Stimulated activated CD8-positive, alpha-beta memory T cell treated with anti-CD3 and anti-CD28 coated beads, Interleukin-15, amount 100 ng/mL, for 4 hours (primary cell): Measurements from ENCODE around the gene FGD6.
"Not testable (repeated sequence)": the region's sequence is repeated elsewhere in the genome, so short reads cannot be mapped to it uniquely, and the experiment has no call there.

Source experiments
- DNase-seq, 2 donors: peaks; one replicate each; pipeline ENCODE4 v3.0.0-alpha.2; 2020; ENCODE audit warnings: low read depth in 2 of 2

Gene FGD6

GRCh38 chr12:95126076-95126475, 91.2 kb downstream of the FGD6 start:
- no peak for DNase-seq

GRCh38 chr12:95124106-95124505, 93.2 kb downstream of the FGD6 start:
- no peak for DNase-seq

GRCh38 chr12:95118788-95119179, 98.5 kb downstream of the FGD6 start:
- no peak for DNase-seq

DNA sequence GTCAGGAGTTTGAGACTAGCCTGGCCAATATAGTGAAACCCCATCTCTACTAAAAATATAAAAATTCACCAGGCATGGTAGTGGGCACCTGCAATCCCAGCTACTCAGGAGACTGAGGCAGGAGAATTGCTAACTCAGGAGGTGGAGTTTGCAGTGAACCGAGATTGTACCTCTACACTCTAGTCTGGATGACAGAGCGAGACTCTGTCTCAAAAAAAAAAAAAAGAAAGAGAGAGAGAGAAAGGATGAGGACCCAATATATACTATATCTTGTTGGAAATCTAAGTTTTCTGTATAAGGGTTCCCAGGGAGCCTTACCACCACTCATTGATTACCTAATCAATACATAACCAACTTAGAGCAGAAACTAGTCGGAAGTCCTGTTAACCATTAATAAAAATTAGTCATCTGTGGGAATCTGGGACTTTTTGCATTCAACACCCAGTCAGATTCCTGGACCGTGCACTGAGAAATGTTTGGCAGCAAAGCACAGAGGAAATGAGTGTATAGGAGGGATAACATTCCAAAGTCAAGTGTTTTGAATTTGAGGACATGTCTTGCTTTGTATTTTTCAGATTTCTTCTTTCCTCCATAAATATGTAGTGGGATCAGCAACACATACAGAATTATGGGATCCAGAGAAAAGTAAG, 99.0 kb downstream of the FGD6 start:
- DNase-seq: no peak

DNA sequence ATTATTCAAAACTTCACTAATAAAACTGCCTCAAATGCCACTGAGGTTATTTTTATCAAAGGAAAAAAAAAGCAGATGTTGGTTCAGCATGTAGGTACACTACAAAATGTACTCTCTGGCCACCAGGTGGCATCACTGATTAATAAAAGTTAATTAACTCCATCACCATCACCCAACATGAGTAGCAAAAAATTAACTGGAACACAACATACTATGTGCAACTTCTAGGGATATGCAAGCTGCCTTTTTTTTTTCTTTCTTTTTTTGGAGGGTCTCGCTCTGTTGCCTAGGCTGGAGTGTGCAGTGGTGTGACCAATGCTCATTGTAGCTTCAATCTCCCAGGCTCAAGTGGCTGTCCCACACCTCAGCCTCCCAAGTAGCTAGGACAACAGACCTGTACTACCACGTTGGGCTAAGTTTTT, 100.1 kb downstream of the FGD6 start:
- DNase-seq: peak in 1 of 2 donors; percentile 24

DNA sequence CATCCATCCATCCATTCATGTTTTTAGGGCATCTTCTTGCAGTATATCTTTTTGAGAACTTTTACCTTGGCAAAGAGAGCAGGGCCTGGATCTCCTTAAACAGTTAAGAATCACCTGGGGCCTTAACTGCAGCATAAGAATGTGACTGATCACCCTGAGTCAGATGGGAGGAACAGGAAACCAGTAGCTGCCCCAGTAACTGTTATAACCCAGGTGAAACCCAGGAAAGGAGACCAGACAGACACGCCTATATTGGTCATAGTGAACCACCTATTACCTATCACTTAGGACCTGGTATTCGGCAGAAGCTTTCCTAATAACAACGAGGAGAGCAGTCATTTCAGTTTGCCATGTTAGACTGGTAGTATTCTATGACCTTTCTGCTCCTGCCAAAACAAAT, 100.5 kb downstream of the FGD6 start:
- DNase-seq: no peak

DNA sequence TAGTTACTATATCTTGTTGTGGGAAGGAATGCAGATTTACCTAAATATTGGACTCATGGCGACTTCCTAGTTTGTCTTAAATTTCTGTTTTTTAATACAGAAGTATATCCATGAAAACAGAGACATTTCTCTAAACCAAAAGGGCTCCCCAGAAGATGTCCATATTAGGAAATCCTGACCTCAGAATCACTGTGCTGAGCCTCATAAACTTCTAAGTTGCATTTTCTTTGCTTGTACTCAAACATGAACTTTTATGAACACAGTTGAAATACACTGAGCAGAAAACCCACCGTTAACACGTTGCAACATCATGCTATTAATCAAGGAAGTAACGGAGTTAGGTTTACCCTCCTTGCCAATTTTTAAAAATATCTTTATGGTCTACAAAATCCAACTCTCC, 100.9 kb downstream of the FGD6 start:
- DNase-seq: no peak

- DNase-seq: no peak
Observed at GRCh38 chr12:95115641-95116040, 101.6 kb downstream of the FGD6 start.

DNA sequence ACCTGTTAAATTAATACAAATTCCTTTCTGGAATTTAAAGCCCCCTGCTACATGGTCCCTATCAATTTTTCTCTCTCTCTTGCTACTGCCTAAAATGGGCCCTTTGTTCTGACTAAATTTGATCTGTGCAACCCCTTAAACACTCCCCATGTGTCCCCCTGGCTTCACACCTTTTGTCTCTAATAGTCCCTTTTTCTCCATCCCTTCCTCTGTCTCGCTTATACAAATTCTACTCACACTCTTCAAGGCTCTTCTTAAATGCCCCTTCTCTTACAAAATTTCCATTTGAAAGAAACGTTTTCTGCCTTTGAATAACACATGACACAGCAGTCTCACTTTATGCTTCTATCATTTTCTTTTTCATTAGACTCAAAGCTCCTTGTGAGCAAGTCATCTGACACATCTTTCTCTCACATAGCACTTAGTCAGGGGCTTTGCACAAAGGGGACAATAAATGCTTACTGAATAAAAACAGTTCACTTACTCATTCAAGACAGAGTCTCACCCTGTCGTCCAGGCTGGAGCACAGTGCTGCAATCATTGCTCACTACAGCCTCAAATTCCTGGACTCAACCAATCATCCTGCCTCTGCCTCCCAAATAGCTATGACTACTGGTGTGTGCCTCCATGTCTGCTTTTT, 102.4 kb downstream of the FGD6 start:
- no peak for DNase-seq

DNA sequence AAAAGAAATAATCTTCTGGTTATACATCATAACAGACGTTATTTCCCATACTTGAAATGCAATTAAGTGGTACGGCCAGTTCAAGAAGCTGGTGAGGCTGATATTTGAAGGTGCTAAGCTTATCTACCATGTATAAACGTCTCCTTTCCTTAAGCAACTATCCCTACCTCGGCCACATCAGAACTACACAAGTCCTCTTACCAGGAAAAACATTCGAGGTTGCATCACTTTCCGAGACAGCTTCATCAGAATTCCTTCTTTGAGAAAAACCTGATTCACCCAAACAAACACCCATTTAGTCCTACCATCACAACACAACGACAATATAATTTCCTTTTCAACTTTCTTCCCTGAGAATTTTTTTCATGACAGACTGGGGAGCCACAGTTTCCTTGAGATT, 109.9 kb downstream of the FGD6 start:
- no peak for DNase-seq

DNA sequence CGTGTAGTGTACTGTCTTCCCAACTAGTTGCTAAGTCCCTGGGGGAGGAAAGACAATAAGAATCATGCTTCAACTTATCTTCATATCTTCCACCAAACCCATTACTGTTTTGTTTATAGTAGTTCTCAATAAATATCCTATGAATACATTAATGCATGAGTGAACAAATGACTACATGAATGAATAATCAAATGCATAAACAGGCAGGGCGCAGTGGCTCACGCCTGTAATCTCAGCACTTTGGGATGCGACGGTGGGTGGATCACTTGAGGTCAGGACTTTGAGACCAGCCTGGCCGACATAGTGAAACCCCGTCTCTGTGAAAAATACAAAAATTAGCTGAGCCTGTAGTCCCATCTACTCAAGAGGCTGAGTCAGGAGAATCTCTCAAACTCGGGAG, 111.7 kb downstream of the FGD6 start:
- DNase-seq: no peak

DNA sequence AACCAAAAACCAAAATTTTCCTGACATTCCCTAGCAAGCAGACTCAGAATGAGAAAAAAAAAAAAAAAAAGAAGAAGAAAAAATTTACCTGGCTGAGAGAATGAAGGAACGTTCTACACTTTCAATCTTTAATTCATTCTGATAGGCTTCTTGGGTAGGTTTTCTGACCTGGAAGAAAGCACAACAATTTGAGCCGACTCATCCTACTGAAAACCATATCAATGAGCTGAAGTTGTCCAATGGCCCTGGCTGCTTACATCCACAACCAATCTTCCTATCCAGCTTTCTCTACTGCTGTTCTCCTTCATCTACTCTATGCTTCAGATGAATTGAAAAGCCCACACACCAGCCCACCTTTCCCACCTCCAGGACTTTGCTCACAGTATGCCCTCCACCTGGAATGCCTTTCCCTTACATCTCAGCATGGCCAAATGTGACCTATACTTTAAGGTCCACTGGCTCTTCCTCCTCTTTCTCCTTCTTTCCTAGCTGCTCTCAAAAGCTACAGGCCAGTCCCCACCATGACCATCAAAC, 112.3 kb downstream of the FGD6 start:
- DNase-seq: no peak

- no peak for DNase-seq
Observed at GRCh38 chr12:95102916-95103671, 114.2 kb downstream of the FGD6 start.

GRCh38 chr12:95101957-95102356, 115.3 kb downstream of the FGD6 start:
- DNase-seq: not testable (repeated sequence)

- no peak for DNase-seq
Observed at GRCh38 chr12:95100264-95101190, 116.7 kb downstream of the FGD6 start.

GRCh38 chr12:95099270-95099790, 117.9 kb downstream of the FGD6 start:
- no peak for DNase-seq

- DNase-seq: no peak
Observed at GRCh38 chr12:95096852-95097251, 120.4 kb downstream of the FGD6 start.

- DNase-seq: no peak
Observed at GRCh38 chr12:95096378-95096777, 120.9 kb downstream of the FGD6 start.

DNA sequence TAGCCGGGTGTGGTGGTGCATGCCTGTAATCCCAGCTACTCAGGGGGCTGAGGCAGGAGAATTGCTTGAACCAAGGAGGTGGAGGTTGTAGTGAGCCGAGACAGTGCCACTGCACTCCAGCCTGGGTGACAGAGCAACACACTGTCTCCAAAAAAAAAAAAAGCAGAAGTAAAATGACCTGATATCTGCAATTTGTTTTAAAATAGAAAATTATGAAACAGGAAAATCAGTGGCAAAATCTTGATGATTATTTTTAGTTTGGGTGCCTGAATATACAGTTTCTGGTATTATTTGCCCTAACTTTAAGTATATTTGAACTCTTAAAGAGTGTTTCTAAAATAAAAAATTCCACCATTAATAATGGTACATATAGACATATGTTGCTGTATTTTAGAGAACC, 121.4 kb downstream of the FGD6 start:
- not testable (repeated sequence) for DNase-seq

DNA sequence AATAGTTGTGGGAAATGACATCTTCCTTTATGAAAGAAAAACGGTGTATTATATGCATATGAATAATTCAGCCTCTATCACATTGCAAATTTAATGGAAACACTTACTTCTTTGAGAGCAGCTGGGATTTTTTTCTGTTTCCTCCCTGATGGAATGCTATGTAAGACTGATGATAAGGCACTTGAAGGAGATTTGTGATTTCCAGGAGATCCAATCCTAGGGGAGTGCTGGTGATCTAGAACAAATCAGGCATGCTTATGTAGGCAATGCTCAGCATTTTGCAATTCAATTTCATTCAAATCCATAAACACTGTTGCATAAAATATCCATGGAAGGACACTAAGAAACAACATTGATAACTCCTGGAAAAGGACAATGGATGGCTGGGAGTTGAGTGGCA, 127.8 kb downstream of the FGD6 start:
- no peak for DNase-seq

- DNase-seq: no peak
Observed at GRCh38 chr12:95088379-95088778, 128.9 kb downstream of the FGD6 start.
